Measurements from ENCODE around the gene IRX6.

The IRX6 gene

DNA sequence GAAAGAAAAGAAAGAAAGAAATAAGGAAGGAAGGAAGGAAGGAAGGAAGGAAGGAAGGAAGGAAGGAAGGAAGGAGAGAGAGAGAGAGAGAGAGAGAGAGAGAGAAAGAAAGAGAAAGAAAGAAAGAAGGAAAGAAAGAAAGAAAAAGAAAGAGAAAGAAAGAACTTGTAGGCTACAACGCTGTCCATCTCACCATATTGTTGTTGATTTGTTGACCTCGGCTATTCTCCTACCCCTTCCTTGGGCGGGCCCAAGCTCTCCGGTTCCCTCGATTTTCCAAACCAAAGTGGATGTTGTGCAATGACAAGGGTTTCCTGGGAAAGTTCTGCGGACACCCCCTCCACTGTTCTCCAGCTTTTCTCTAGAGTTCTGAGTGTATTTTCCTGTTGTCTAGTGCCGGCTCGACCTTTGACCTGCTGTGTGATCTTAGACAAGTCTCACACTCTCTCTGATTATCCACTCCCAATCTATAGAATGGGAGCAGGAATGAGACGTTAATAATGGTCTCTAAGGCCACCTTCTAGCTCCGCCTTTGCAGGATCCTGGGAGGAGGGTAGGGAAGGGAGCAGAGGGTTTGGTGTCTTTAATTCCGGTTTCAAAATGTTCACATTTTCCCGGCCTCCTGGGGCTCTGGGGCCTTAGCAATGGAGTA is 1.6 kb downstream of the IRX6 start:
- TF ChIP-seq, protein P1, sequence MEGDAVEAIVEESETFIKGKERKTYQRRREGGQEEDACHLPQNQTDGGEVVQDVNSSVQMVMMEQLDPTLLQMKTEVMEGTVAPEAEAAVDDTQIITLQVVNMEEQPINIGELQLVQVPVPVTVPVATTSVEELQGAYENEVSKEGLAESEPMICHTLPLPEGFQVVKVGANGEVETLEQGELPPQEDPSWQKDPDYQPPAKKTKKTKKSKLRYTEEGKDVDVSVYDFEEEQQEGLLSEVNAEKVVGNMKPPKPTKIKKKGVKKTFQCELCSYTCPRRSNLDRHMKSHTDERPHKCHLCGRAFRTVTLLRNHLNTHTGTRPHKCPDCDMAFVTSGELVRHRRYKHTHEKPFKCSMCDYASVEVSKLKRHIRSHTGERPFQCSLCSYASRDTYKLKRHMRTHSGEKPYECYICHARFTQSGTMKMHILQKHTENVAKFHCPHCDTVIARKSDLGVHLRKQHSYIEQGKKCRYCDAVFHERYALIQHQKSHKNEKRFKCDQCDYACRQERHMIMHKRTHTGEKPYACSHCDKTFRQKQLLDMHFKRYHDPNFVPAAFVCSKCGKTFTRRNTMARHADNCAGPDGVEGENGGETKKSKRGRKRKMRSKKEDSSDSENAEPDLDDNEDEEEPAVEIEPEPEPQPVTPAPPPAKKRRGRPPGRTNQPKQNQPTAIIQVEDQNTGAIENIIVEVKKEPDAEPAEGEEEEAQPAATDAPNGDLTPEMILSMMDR (IDR thresholded peaks at IDR 0.05; ENCODE audit: extremely low read depth, insufficient read depth, missing control alignments): no peak
- no peak for DNase-seq (ENCODE audit: low spot score)
- in situ Hi-C loops (cut with MboI; ENCODE audit: low pct_unique_long_range_greater_than_20kb, low sequenced_read_pairs, unreplicated experiment): no loop called here

DNA sequence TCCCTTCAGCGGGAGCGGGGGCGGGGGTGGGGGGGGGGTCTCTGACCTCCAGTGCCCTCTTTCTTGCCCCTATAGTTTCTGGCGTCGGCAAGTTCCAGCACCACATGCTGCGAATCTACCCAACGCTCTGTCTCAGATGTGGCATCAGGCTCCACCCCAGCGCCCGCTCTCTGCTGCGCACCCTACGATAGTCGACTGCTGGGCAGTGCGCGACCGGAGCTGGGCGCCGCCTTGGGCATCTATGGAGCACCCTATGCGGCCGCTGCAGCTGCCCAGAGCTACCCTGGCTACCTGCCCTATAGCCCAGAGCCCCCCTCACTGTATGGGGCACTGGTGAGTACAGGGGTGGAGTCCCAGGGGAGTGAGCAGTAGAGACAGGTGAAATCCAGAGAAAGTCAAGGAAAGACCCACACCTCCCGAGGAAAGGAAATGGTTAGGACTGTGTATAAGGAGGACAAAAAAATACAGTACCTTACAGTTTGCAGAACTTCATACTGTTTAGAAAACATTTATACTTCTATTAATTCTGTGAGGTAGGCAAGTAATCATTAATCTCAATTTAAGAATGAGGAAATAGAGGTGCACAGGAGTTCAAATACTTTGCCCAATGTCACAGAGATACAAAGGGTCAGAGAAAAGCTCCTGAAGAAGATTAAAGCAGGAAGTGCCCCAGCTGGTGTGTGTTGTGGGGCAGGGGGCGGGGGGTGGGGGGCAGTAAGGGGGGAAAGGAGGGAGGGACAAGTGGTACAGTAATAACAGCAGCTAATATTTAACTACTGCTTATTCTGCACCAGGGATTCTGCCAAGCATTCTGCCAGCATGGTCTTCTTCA is 2.5 kb downstream of the IRX6 start:
- DNase-seq (ENCODE audit: low spot score): no peak
- in situ Hi-C loops (cut with MboI; ENCODE audit: low pct_unique_long_range_greater_than_20kb, low sequenced_read_pairs, unreplicated experiment): no loop called here
- TF ChIP-seq, protein P1 (IDR thresholded peaks at IDR 0.05; ENCODE audit: extremely low read depth, insufficient read depth, missing control alignments): no peak

DNA sequence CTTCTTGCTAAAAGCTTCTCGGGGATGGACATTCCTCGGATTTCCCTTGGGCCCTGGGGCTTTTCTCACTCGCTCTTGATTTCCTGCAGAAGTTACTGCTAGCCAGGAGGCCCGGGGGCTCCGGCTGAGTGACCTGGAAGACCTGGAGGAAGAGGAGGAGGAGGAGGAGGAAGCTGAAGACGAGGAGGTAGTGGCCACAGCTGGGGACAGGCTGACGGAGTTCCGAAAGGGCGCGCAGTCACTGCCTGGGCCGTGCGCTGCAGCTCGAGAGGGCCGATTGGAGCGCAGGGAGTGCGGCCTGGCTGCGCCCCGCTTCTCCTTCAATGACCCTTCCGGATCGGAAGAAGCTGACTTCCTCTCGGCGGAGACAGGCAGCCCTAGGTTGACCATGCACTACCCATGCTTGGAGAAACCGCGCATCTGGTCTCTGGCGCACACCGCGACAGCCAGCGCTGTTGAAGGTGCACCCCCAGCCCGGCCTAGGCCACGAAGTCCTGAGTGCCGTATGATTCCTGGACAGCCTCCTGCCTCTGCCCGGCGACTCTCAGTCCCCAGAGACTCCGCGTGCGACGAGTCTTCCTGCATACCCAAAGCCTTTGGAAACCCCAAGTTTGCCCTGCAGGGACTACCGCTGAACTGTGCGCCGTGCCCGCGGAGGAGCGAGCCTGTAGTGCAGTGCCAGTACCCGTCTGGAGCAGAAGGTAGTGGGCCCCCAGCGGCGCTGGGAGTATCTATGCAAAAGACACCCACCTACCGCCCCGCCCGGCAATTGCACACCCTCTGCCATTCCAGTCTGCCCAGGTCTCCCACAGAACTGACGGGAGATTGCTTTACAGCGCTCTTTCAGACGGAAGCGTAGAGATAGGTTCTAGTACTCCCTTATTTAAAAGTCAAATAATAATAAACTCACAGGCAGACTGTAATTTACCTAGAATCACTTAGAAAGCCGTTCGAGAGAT is 4.9 kb downstream of the IRX6 start:
- TF ChIP-seq, protein P1 (IDR thresholded peaks at IDR 0.05; ENCODE audit: extremely low read depth, insufficient read depth, missing control alignments): no peak
- in situ Hi-C loops (cut with MboI; ENCODE audit: low pct_unique_long_range_greater_than_20kb, low sequenced_read_pairs, unreplicated experiment): no loop called here
- DNase-seq (ENCODE audit: low spot score): no peak

DNA sequence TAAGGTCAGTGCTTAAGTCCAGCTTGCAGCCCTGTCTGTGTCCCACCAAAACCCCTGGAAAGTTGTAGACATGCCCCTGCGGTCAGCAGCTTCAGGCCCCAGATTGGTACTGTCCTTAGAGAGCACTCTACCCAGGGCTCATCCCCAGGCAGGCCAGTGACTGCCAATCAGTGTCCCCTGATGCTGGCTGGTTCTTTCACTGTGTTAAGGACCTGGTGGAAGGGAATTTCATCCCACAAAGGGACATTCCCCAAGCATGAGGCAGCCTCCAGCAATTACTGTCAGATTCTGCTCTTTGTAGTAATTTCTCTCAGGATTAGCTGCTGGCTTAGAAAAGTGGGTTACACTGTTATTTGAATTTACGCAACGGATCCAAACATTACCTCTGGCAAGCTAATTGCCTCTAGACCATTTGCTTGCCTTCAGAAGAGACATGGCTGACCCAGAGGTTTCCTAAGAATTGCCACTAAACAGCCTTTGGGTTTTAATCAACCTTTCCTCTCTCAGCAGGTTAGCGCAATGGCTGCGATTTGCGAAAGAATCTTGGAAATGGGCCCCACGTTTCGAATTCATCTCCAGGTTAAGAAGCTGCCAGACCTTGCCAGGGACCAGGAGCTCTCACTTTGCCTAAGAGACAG is 5.9 kb downstream of the IRX6 start:
- TF ChIP-seq, protein P1 (IDR thresholded peaks at IDR 0.05; ENCODE audit: extremely low read depth, insufficient read depth, missing control alignments): no peak
- no peak for DNase-seq (ENCODE audit: low spot score)
- in situ Hi-C loops (cut with MboI; ENCODE audit: low pct_unique_long_range_greater_than_20kb, low sequenced_read_pairs, unreplicated experiment): no loop called here

DNA sequence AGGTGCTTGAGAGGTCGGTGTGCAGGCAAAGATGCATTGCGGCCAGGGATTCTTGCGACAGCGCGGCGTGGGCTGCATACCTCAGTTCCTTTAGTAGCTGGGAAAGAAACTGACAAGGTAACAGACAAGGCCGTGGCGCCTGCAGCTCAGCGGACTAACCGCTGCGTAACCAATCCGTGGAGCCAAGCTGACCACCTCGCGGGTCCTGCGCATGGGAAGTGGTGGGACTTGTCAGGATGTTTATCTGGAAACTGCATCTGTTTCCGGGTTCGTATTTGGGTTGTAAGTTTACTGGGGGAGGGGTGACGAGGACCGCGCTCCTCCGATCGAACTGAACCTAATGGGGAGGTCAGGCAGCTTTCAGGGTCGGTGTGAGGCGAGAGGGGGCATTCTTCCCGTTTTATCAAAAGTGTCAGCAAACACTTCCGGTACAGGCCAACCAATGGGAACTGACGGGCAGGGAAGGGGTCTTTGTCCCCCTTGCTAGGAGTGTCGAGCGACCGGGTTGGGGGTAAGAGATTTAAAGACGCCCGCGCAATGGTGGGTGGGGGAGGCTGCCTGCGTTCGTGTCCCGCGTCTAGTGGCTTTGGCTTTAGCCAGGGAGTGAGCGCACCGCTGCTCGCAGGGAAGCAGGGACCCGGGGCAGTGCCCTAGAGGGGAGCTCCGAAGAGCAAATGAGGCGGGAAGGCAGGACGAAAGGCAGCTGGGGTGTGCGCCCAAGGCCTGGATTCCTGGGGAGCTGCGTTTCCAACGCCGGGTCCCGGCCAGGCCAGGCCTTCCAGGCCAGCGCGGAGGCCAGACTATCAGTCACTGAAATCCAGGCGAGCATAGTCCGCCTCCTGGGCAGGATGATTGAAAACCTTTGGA is 7.0 kb downstream of the IRX6 start:
- no peak for DNase-seq (ENCODE audit: low spot score)
- in situ Hi-C loops (cut with MboI; ENCODE audit: low pct_unique_long_range_greater_than_20kb, low sequenced_read_pairs, unreplicated experiment): no loop called here
- TF ChIP-seq, protein P1 (IDR thresholded peaks at IDR 0.05; ENCODE audit: extremely low read depth, insufficient read depth, missing control alignments): no peak
